Panc1 (cell line): ENCODE measurements around the gene SZT2.

Experiments
- CTCF ChIP-seq: fragments of 450-650 bp; IDR thresholded peaks from 2 replicates; pipeline ENCODE4 v1.5.1; 2017; ENCODE audit warnings: mild to moderate bottlenecking
- REST ChIP-seq, 2 experiments: IDR thresholded peaks; 2 replicates each; pipeline ENCODE4 v1.6.1; 2011 to 2012; ENCODE audit warnings: low read depth in 2 of 2, control low read depth in 1 of 2, low read length in 1 of 2, mild to moderate bottlenecking in 1 of 2, moderate library complexity in 1 of 2; ENCODE audit not compliant: insufficient read depth in 1 of 2

- TF ChIP-seq CTCF (no peak), REST (IDR thresholded peaks at IDR 0.05; ENCODE audit: insufficient read depth in 1 of 2, low read depth in 2 of 2, low read length in 1 of 2) (no peak)
These were observed 11.9 kb upstream of the SZT2 start for GRCh38 chr1:43377831-43378230.
